Stimulated activated effector memory CD8-positive, alpha-beta T cell treated with anti-CD3 and anti-CD28 coated beads, Interleukin-12 subunit alpha, Interleukin-12 subunit beta, amount 100 ng/mL, for 72 hours (primary cell): ENCODE results near the gene TMEM74B.
"Not testable (repeated sequence)": the region's sequence is repeated elsewhere in the genome, so short reads cannot be mapped to it uniquely, and the experiment has no call there.

Source experiments
- ATAC-seq: fragments of 150-1000 bp; cut with Tn5 transposase; 2 replicates; pipeline ENCODE4 v1.10.0; 2021
- DNase-seq, 2 donors: peaks; one replicate each; pipeline ENCODE4 v3.0.0; 2021 to 2022; ENCODE audit warnings: low spot score in 2 of 2
- H3K27ac Mint-ChIP-seq: one replicate; pipeline ENCODE4 v1.8.0; 2022; ENCODE audit warnings: mild to moderate bottlenecking, mixed read lengths
- H3K36me3 Mint-ChIP-seq: one replicate; pipeline ENCODE4 v1.8.0; 2022; ENCODE audit warnings: mild to moderate bottlenecking, mixed read lengths
- H3K4me1 Mint-ChIP-seq: one replicate; pipeline ENCODE4 v1.8.0; 2022; ENCODE audit warnings: mixed read lengths
- H3K4me3 Mint-ChIP-seq: one replicate; pipeline ENCODE4 v1.8.0; 2022; ENCODE audit warnings: mild to moderate bottlenecking, mixed read lengths
- H3K9me3 Mint-ChIP-seq: one replicate; pipeline ENCODE4 v1.8.0; 2022; ENCODE audit warnings: mixed read lengths

Gene TMEM74B

DNA sequence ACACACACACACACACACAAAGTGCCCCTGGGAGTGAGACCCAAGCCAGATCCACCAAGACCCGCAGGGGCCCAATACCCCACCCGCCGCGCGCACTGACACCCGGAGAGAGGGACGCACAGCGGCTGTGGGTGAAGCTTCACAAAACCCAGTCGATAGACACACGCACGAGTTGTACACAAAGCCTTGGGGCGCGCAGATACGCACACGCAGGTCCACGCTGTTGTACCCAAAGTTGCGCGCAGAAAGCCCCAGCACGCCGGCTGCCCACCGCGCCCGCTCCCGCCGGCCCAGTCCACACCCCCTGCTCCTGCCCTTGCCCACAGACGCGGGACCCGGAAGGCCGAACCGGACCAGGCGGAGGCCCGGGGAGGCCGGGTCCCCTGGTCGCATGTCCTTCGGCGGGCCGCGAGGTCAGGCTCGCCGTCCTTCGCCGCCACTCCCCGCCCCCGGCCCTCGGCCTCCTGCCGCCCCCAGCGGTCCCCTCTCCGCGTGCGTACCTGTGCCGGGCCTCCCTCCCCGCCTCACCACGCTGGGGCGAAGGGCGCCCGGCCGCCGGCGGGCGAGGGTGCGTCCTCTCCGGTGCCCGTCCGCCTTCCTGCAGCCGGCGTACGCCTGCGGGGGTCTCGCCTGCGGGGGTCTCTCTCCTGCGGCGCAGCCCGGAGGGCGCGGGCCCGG, at the start of gene TMEM74B:
Gene TMEM74B (minus strand): TSS at position 344 of the 678 bp plus-strand sequence. CDS start 1,180 bp downstream, outside the sequence.
- DNase-seq: no peak
- peak within 1 kb of the TSS; percentile 62 for H3K4me3 Mint-ChIP-seq

DNA sequence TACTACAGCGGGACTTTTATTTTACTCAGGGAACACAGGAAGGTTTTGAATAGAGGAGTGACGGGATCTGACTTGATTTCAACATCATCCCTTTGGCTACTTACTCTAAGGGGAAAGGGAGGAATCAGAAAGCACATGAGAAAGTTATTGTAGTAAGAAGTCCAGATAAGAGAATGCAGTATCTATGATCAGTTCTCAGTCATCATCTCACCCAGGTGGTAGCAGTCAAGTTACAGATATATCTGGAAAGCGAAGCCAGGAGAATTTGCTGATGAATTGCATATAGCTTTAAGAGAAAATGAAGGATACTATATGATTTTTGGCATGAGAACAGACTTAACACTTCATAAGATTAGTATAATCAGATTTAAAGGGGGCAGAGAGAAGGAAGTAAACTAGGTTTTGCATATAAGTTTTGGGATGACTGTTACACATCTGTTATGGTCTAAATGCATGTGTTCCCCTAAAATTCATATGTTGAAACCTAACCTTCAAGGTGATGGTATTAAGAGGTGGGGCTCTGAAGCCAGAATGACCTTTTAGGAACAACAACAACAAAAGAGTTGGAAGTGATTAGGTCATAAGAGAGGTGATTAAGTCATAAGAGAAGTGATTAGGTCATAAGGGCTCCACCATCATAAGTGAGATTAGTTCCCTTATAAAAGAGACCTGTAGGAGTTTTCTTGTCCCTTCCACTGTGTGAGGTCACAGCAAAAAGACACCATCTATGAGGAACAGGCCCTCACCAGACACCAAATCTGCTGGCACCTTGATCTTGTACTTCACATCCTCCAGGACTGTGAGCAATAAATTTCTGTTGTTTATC, 47.7 kb upstream of the TMEM74B start:
- DNase-seq: no peak
- H3K36me3 Mint-ChIP-seq: no peaks in the 10 kb centered on the region
- ATAC-seq: no peak
- no peak overlapping the region for H3K27ac Mint-ChIP-seq
- H3K4me3 Mint-ChIP-seq: no peak overlapping the region
- no peaks in the 10 kb centered on the region for H3K9me3 Mint-ChIP-seq
- no peaks in the 10 kb centered on the region for H3K4me1 Mint-ChIP-seq

More for the DNA sequence above, at the start of gene TMEM74B:
- Mint-ChIP-seq H3K36me3 (peaks cover 6% of the 10 kb centered on the region), H3K4me1 (peaks cover 20% of the 10 kb centered on the region), H3K9me3 (no peaks in the 10 kb centered on the region), H3K27ac (no peak within 1 kb of the TSS)
- peak; percentile 14 for ATAC-seq

DNA sequence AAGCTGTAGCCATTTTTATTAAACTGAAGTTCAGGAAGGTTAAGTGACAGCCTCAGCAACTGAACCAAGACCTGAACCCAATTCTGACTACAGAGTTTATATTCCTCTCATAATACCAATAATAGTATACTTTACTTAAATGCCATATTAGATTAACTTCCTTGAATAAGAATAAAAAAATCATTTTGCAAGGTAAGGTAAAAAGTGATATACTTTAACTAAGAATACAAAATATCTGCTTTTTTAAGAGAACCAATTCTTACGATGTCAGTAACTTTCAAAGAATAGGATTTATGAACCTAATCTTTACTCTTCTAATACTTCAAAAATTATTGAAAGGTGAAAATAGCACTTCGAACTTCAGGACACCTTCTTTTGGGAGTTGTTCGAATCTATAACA, 44.8 kb upstream of the TMEM74B start:
- Mint-ChIP-seq H3K9me3 (no peaks in the 10 kb centered on the region), H3K4me1 (peaks cover 14% of the 10 kb centered on the region), H3K4me3 (no peak overlapping the region), H3K27ac (no peak overlapping the region), H3K36me3 (peaks cover 5% of the 10 kb centered on the region)
- DNase-seq (no peak), ATAC-seq (no peak)

DNA sequence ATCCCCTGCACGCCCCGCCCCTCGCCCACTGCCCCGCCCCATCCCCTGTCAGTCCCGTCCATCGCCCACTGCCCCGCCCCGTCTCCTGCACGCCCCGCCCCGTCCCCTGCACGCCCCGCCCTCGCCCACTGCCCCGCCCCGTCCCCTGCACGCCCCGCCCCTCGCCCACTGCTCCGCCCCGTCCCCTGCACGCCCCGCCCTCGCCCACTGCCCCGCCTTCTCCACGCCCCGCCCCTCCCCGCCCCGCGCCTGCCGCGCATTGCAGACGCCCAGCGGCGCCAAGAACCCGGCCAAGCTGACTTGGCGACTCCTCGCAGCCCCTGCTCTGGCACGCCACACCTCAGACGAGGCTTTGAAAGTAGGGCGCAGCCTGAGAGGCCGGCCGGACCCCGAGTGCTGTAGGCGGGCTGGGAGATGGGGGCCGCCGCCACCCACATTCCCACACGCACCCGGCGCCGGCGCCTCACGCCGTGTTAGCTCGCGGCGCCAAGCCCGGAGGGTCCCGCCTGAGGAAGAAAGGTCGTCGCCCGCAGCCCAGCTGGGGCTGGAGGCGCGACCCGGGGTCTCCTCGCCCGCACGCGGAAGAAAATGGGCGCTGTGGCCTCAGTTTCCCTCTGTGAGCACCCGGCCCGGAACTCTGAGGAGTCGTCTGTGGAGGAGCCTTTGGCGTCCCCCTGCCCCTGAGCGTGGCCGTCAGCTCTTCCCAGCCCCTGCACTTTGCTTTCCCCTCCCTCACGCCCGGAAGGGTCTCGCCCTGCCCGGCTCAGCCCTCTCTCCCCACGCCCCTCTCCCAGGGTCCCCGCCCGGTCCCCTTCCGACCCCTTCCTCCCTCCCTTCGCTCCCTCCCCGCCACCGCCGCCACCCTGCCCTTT, 41.2 kb upstream of the TMEM74B start, which contains the start of gene RAD21L1:
Gene RAD21L1 (plus strand): TSS at position 262 of the 872 bp plus-strand sequence. CDS start 2,410 bp downstream, outside the sequence.
- Mint-ChIP-seq H3K4me1 (peaks cover 14% of the 10 kb centered on the region), H3K4me3 (peak within 1 kb of the TSS; percentile 66), H3K36me3 (peaks cover 5% of the 10 kb centered on the region), H3K9me3 (peaks cover 2% of the 10 kb centered on the region), H3K27ac (no peak within 1 kb of the TSS)
- ATAC-seq: peak; percentile 84
- peak; percentile 64 to 79 for DNase-seq

DNA sequence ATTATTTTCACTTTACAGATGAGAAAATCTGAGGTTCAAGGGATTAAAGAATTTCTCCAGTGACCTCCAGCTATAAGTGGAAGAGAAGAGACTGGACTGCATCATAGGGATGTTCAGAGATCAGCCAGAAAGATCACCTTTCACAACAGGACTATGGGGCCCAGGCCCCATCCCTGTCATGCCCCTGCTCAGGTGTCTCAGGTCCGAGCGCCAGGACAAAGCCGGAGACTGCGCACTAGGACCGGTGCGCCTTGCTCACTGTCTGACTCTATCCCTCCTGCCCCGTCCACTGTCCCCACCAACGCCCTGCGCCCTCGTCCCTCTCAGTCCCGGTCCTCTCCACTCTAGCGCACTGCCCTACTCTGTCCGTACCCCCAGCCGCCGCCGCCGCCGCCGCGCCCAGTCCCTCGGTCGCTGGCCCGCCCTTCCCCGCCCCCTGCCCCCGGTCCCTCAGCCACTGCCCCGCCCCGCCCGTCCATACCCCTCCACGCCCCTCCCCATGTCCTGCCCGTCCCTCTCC, 40.5 kb upstream of the TMEM74B start:
- Mint-ChIP-seq H3K4me3 (peak overlapping the region; percentile 66), H3K9me3 (peaks cover 2% of the 10 kb centered on the region), H3K4me1 (peaks cover 14% of the 10 kb centered on the region), H3K27ac (no peak overlapping the region), H3K36me3 (peaks cover 5% of the 10 kb centered on the region)
- no peak for DNase-seq
- ATAC-seq: peak; percentile 66

DNA sequence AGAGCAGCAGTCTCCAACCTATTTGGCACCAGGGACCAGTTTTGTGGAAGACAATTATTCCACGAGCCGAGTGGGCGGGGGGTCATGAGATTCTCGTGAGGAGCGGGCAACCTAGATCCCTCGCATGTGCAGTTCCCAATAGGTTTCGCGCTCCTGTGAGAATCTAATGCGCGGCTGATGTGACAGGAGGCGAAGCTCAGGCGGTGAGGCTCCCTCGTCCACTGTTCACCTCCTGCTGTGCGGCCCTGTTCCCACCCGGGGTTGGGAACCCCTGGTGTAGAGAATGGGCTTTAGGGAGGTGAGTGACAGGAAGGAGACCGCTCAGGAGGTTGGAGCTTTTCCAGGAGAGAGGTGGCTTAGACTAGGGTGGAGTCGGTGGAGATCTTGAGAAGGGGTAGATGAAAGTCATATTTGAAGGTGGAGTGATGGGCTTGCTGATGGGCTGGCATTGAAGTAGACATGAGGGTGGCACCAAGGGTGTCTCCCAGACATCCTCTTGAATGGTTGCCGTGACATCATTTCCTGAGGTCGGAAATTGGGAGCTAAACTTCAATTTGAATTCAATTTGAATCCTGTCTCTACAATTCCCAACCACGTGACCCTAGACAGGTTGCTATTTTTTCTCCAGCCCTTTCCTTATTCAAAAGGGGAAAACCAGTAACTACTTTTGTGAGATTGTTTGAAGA, 39.6 kb upstream of the TMEM74B start:
- H3K36me3 Mint-ChIP-seq: peaks cover 5% of the 10 kb centered on the region
- H3K4me1 Mint-ChIP-seq: peaks cover 14% of the 10 kb centered on the region
- H3K4me3 Mint-ChIP-seq: peak overlapping the region; percentile 26
- DNase-seq: no peak
- H3K27ac Mint-ChIP-seq: no peak overlapping the region
- ATAC-seq: no peak
- peaks cover 2% of the 10 kb centered on the region for H3K9me3 Mint-ChIP-seq

DNA sequence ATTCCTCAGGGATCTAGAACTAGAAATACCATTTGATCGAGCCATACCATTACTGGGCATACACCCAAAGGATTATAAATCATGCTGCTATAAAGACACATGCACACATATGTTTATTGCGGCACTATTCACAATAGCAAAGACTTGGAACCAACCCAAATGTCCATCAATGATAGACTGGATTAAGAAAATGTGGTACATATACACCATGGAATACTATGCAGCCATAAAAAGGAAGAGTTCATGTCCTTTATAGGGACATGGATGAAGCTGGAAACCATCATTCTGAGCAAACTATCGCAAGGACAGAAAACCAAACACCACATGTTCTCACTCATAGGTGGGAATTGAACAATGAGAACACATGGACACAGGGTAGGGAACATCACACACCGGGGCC, 38.0 kb upstream of the TMEM74B start:
- peaks cover 14% of the 10 kb centered on the region for H3K4me1 Mint-ChIP-seq
- not testable (repeated sequence) for ATAC-seq, H3K36me3 Mint-ChIP-seq, DNase-seq, H3K4me3 Mint-ChIP-seq, H3K9me3 Mint-ChIP-seq, H3K27ac Mint-ChIP-seq

DNA sequence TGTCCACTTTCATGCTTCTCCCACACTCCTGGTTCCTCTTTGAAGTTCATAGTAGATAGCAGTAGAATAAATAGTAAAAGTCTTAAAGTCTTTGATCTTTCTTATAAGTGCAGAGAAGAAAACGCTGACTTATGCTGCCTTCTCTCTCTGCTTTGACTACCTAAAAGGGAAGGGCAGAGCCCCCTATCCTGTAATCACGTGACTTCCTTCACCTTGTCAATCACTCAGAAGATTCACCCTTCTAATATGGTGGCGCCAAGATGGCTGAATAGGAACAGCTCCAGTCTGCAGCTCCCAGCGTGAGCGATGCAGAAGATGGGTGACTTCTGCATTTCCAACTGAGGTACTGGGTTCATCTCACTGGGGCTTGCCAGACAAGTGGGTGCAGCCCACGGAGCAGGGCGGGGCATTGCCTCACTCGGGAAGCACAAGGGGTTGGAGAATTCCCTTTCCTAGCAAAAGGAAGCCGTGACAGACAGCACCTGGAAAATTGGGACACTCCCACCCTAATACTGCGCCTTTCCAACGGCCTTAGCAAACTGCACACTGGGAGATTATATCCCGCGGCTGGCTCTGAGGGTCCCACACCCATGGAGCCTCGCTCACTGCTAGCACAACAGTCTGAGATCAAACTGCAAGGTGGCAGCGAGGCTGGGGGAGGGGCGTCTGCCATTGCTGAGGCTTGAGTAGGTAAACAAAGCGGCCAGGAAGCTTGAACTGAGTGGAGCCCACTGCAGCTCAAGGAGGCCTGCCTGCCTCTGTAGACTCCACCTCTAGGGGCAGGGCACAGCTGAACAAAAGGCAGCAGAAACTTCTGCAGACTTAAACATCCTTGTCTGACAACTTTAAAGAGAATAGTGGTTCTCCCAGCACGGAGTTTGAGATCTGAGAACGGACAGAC, 32.0 kb upstream of the TMEM74B start:
- H3K36me3 Mint-ChIP-seq, H3K27ac Mint-ChIP-seq, H3K9me3 Mint-ChIP-seq, DNase-seq, H3K4me3 Mint-ChIP-seq, ATAC-seq: not testable (repeated sequence)
- H3K4me1 Mint-ChIP-seq: peaks cover 14% of the 10 kb centered on the region

DNA sequence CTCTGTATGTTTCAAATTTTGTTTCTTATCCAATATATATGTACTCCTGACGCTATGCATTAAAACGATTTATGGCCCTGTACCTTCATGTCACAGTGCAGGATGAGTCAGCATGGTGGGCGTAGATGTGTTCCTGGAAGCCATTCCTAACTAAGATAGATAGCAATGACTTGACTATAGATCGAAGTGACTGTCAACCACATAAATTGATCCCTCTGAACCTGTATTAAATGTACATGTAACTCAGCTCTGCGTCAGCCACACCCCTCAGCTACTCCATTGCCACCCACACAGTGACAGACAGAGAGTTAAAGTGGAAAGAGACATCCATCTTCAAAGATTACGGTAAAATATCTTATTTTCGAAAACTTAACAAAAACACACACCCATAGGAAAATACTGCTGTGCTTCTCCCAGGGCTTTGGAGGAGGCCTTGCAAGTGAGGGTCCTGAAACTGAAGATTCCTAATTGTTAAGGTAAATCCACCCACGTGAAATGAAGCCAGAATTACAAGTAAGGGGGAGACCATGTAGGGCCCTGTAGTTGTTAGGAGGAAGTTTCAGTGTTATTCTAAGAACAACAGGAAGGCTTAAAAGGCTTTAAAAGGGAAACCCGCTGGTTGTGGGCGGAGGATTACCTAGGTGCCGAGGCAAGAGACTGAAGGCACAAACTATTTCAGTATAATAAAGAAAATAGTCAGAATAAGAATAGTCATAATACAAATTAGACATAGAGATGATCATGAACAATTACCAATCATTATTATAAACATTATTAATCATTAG, 30.8 kb upstream of the TMEM74B start:
- Mint-ChIP-seq H3K9me3 (no peaks in the 10 kb centered on the region), H3K27ac (no peak overlapping the region), H3K36me3 (no peaks in the 10 kb centered on the region), H3K4me3 (peak overlapping the region; percentile 8), H3K4me1 (peaks cover 14% of the 10 kb centered on the region)
- DNase-seq (no peak), ATAC-seq (peak; percentile 82)

DNA sequence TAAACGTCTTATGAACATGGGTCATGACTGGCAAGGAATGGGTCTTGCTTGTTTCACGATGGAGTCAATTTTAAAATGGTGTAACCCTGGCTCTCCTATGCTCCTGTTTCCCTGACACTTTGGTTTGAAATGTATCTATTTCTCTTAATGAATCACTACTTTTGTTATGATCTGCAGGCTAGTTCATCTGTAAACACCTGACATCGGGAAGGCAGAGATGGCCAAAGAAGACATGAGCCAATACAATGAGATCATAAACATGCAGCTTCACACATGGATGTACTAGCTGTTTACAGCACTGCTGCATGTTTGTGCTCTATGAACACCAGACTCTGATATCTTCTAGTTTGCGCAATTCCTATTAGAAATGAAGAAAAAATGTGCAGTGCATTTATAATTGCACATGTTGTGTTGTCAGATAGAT, 30.1 kb upstream of the TMEM74B start:
- peak; percentile 51 for ATAC-seq
- no peak overlapping the region for H3K4me3 Mint-ChIP-seq
- no peak for DNase-seq
- H3K27ac Mint-ChIP-seq: no peak overlapping the region
- no peaks in the 10 kb centered on the region for H3K9me3 Mint-ChIP-seq
- peaks cover 14% of the 10 kb centered on the region for H3K4me1 Mint-ChIP-seq
- no peaks in the 10 kb centered on the region for H3K36me3 Mint-ChIP-seq

DNA sequence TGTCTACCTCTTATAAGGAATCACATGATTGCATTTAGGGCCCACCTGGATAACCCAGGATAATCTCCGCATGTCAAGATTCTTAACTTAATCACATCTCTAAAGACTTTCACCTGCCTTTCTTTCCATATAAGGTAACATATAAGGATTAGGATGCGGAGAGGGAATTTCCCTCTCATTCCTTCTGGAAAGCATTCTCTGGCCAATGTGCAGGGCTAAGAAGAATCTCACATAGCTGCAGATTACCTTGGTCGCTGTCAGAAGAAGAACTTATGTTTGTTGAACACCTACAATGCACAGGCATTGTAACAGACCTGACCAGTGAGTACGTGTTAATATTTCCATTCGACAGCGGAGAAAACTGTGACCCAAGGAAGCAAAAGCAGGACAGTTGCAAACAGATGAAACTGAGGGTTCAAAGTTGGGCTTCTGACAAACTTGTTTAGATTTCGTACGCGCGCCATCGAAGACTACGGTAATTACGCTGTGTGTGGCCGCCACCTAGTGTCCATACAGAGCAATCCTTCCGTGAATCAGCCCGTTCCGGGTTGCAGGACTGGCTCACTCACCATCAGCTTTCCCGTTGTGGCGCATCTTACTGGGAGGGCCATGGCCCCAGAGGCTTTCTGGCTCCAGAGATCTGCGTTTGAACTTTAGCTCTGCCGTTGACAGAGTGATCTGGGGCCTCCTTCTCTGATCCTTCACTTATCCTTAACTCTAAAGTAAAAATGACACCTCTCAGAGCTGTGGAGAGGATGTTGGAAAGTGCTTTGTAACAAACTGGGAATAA, 28.0 kb upstream of the TMEM74B start:
- H3K27ac Mint-ChIP-seq: no peak overlapping the region
- H3K36me3 Mint-ChIP-seq: no peaks in the 10 kb centered on the region
- H3K9me3 Mint-ChIP-seq: no peaks in the 10 kb centered on the region
- peaks cover 14% of the 10 kb centered on the region for H3K4me1 Mint-ChIP-seq
- H3K4me3 Mint-ChIP-seq: no peak overlapping the region
- peak; percentile 86 for ATAC-seq
- DNase-seq: peak; percentile 35 to 78

DNA sequence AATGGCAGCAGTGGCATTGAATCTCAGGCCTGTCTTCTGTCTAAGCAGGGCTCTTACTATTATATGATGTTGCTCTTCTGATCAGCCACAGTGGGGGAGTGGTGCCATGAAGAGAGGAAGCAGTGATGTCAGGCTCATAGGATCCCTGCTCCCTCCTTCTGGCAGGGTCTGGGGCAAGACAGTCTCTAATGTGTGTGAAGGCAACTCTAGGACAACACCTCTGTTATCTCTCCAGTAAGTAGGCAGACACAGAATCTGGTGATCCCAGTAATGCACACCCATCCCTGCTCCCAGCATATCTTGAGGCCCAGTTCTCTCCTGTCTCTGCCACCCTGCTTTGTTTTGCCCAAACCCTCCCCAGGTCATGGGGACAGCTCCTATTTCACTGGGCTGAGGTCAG, 27.2 kb upstream of the TMEM74B start:
- Mint-ChIP-seq H3K4me3 (no peak overlapping the region), H3K27ac (no peak overlapping the region), H3K4me1 (peaks cover 14% of the 10 kb centered on the region), H3K36me3 (no peaks in the 10 kb centered on the region), H3K9me3 (no peaks in the 10 kb centered on the region)
- no peak for ATAC-seq
- DNase-seq: no peak
